SK-N-SH treated with all-trans-retinoic acid at 6 μM for 48 hours (cell line): Measurements from ENCODE around the gene VEPH1.
A peak's percentile ranks its signal among the peaks of the same experiment; 100 is the strongest.

Source experiments
- ARNTL ChIP-seq: fragments of 450-650 bp; formaldehyde crosslinking; IDR thresholded peaks from 2 replicates; pipeline ENCODE4 v1.5.0; 2020; ENCODE audit warnings: low read depth, mild to moderate bottlenecking, moderate library complexity, borderline replicate concordance
- CSDC2 ChIP-seq: fragments of 250-450 bp; sonication (Bioruptor Pico); IDR thresholded peaks from 2 replicates; pipeline ENCODE4 v1.5.0; 2020; ENCODE audit warnings: mild to moderate bottlenecking, moderate library complexity
- TCF4 ChIP-seq: fragments of 250-450 bp; sonication (Bioruptor Pico); IDR thresholded peaks from 2 replicates; pipeline ENCODE4 v1.8.0; 2021; ENCODE audit warnings: mild to moderate bottlenecking, moderate library complexity, borderline replicate concordance
- TF ChIP-seq, protein P1 (sequence below): fragments of 250-450 bp; sonication (Bioruptor Pico); IDR thresholded peaks from 2 replicates; pipeline ENCODE4 v1.5.1; 2020; ENCODE audit warnings: low read depth, mild to moderate bottlenecking, moderate library complexity

DNA sequence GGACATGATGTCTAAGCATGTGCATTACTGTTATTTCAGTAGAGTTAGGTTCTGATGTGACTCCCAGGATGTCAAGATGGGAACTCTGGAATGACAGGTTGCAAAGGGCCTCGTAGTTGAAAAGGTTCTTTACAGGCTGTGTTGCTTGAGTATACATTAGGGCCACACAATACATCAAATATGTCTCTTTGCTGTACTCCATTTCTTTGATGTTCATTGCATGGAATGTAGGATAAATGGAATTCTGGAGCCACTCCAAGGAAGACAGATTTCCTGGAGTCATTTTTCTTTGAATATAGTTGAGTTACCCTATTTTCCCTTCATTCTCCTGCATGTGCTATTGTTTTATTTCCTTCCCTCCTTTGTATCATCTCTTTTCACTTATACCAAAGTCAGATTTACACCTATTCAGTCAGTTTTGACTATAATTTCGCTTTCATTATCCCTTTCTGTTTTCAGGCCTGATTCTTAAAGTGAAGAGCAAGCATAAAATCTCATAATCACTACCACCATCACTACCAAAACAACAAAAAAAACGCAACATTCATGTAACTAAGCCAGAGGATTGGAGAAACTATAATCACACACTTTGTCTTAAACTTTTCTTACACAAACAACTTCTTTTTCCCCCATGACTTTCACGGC is 127.8 kb downstream of the VEPH1 start:
- TF ChIP-seq TCF4 (CRISPR knock-in tag): no peak
- TF ChIP-seq ARNTL (CRISPR knock-in tag): no peak
- TF ChIP-seq, protein P1, sequence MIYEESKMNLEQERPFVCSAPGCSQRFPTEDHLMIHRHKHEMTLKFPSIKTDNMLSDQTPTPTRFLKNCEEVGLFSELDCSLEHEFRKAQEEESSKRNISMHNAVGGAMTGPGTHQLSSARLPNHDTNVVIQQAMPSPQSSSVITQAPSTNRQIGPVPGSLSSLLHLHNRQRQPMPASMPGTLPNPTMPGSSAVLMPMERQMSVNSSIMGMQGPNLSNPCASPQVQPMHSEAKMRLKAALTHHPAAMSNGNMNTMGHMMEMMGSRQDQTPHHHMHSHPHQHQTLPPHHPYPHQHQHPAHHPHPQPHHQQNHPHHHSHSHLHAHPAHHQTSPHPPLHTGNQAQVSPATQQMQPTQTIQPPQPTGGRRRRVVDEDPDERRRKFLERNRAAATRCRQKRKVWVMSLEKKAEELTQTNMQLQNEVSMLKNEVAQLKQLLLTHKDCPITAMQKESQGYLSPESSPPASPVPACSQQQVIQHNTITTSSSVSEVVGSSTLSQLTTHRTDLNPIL: no peak
- TF ChIP-seq CSDC2 (CRISPR knock-in tag): 0 out of 2 replicates have a peak, but pooled peaks have one; percentile 1
